Psoas muscle (tissue), 8 donors: ENCODE data around the gene MOB1B. TPM values are rescaled to one million over a fixed set of nuclear protein-coding genes. Genes with fewer than 3 reads are reported as not detected.
"Not testable (repeated sequence)": the region's sequence is repeated elsewhere in the genome, so short reads cannot be mapped to it uniquely, and the experiment has no call there.

Experiments
- ATAC-seq, 4 donors: fragments of 200-7000 bp; cut with Tn5 transposase; one replicate each; pipeline ENCODE4 v1.9.1; 2020; ENCODE audit warnings: moderate library complexity in 3 of 4, mild to moderate bottlenecking in 2 of 4
- DNase-seq, 2 donors: peaks; one replicate each; pipeline ENCODE4 v3.0.0-alpha.2; 2020
- H3K27ac ChIP-seq: fragments of 200-600 bp; one replicate; pipeline ENCODE4 v1.8.0; 2022
- H3K27me3 ChIP-seq, 3 donors: fragments of 200-600 bp in 1 of 3; one replicate each; pipeline versions ENCODE4 v1.6.1 to v1.8.0; 2013 to 2022; ENCODE audit warnings: low read length in 2 of 3, mild to moderate bottlenecking in 2 of 3, moderate library complexity in 1 of 3; ENCODE audit not compliant: insufficient read depth in 3 of 3
- H3K36me3 ChIP-seq, 2 donors: fragments of 200-600 bp in 1 of 2; one replicate each; pipeline versions ENCODE4 v1.6.1 to v1.8.0; 2013 to 2022; ENCODE audit warnings: low read depth in 1 of 2, mild to moderate bottlenecking in 1 of 2, moderate library complexity in 1 of 2; ENCODE audit not compliant: insufficient read depth in 1 of 2
- H3K4me1 ChIP-seq: fragments of 200-600 bp; one replicate; pipeline ENCODE4 v1.8.0; 2022
- H3K4me3 ChIP-seq: fragments of 200-600 bp; one replicate; pipeline ENCODE4 v1.8.0; 2022; ENCODE audit warnings: mild to moderate bottlenecking
- H3K9me3 ChIP-seq: fragments of 200-600 bp; one replicate; pipeline ENCODE4 v1.8.0; 2022
- WGBS, 3 donors: extraction: QIAGEN DNeasy Blood & Tissue Kit; methylation state at CpG; one replicate each; pipeline versions ENCODE4 v1.1.6 to v1.1.7; 2013; 5-methylcytosine and 5-hydroxymethylcytosine counted together
- intact Hi-C, 2 donors: fragments of 100-400 bp; cut with DNase I; formaldehyde crosslinking; loops; one replicate each; pipeline versions ENCODE4 v1.11.0 to v1.14.2; 2022
- polyA plus RNA-seq, 3 donors: library from polyadenylated mRNA; stranded (reverse); fragments of 200-250 nt; gene quantifications; one replicate each; pipeline ENCODE4 v1.2.3, GENCODE V29; 2013
- total RNA-seq, 4 donors: library from RNA; stranded (reverse); fragmentation: NEBNext Ultra II Directional in 2 of 4; extraction: Animal tissue kit (Norgen Biotek cat#: 25700) in 2 of 4; gene quantifications; one replicate each; pipeline versions ENCODE4 v1.2.1 to v1.2.4, GENCODE V29; 2021 to 2023
- TF ChIP-seq, protein P1 (sequence below): fragments of 200-600 bp; IDR thresholded peaks from one replicate; pipeline ENCODE4 v1.8.0; 2022; ENCODE audit warnings: antibody characterized with exemption
- donor health status: healthy with polysubstance abuse.
- donor health status: DM: no; HTN: no; CAD: no; lungs with moderate emphysema.
- donor health status: Bipolar disorder and iron deficiency.
- donor health status: healthy.
- donor health status: DM: yes; HTN: yes; CAD: no.
- donor health status: DM: no; HTN: no; CAD: no.
- donor health status: DM: no; HTN: no; CAD: no.
- donor health status: DM: yes; HTN: yes; CAD: no.

The MOB1B gene
- total and polyA plus RNA-seq, 7 donors: 2.8 to 22.3 (median 9.8) TPM

DNA sequence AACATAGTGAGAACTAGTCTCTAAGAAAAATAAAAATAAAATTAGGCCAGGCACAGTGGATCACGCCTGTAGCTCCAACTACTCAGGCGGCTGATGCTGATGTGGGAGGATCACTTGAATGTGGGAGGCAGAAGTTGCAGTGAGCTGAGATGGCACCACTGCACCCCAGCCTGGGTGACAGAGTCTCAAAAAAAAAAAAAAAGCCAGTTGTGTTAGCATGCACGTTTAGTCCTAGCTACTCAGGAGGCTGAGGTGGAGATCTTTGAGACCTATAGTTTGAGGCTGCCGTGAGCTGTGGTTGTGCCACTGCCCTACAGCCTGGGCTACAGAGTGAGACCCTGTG, 93.8 kb downstream of the MOB1B start:
- H3K4me3 ChIP-seq: no peak overlapping the region
- H3K4me1 ChIP-seq: peaks cover 26% of the 10 kb centered on the region
- peaks cover 0 to 11% of the 10 kb centered on the region in 2 donors for H3K36me3 ChIP-seq
- H3K27ac ChIP-seq: no peak overlapping the region
- intact Hi-C loops: loop anchor here (10.0 kb wide), 2 partner anchors 161 to 291 kb away; partner anchors contain the start of gene GRSF1 (in 1 of the 2)
- WGBS, 3 donors: 66 to 75% (median 74%) methylated on average over 4 of the region's 4 CpGs
- no peaks in the 10 kb centered on the region for H3K27me3 ChIP-seq
- DNase-seq: no peak
- no peaks in the 10 kb centered on the region for H3K9me3 ChIP-seq
- ATAC-seq: no peak
- TF ChIP-seq, protein P1, sequence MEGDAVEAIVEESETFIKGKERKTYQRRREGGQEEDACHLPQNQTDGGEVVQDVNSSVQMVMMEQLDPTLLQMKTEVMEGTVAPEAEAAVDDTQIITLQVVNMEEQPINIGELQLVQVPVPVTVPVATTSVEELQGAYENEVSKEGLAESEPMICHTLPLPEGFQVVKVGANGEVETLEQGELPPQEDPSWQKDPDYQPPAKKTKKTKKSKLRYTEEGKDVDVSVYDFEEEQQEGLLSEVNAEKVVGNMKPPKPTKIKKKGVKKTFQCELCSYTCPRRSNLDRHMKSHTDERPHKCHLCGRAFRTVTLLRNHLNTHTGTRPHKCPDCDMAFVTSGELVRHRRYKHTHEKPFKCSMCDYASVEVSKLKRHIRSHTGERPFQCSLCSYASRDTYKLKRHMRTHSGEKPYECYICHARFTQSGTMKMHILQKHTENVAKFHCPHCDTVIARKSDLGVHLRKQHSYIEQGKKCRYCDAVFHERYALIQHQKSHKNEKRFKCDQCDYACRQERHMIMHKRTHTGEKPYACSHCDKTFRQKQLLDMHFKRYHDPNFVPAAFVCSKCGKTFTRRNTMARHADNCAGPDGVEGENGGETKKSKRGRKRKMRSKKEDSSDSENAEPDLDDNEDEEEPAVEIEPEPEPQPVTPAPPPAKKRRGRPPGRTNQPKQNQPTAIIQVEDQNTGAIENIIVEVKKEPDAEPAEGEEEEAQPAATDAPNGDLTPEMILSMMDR: no peak

DNA sequence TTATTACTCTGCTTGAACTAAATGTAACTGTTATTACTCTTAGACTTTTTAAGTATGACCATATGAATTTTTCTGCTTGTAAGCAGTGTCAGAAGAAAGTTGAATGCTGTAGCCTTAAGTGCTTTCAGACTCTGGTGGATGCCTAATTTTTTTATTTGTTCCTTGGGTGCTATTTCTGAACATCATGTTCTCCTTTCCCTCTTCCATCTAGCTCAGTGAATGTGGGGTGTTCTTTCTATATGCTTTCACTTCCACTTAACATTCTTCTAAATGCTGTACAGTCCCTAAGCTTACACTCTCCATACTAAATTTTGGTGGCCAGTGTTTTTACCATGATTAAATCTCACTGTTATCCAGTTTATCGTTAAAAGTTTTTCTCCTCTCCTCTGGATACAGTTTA, 94.9 kb downstream of the MOB1B start:
- Histone ChIP-seq H3K27me3 (no peaks in the 10 kb centered on the region), H3K36me3 (peaks cover 0 to 11% of the 10 kb centered on the region in 2 donors), H3K27ac (no peak overlapping the region), H3K4me1 (peaks cover 26% of the 10 kb centered on the region), H3K9me3 (no peaks in the 10 kb centered on the region), H3K4me3 (no peak overlapping the region)
- no peak for DNase-seq
- intact Hi-C loops: loop anchor here (10.0 kb wide), 2 partner anchors 162 to 292 kb away; partner anchors contain the start of gene GRSF1 (in 1 of the 2)
- ATAC-seq: no peak
- TF ChIP-seq, protein P1: no peak
- 75 to 85% (median 83%) methylated on average over 1 of the region's 1 CpG for WGBS, 3 donors

DNA sequence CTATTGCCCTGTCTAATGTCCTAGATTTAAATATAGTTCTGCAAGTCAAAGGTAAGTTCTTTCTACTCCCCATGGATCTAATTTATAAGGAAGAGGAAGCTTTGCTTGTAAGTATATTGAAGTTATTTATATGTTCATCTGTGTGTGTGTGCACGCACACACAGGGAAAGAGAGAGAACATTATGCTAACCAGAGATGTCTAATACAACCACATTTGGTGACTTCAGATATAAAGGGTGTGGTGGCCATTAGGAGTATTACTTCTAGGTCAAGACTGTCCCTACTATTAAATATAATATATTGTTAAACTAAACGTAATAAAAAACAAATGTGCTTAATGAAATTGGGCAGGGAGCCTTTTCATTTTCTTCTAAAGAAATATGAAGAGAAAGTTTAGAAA, 95.4 kb downstream of the MOB1B start:
- intact Hi-C loops: loop anchor here (10.0 kb wide), 2 partner anchors 163 to 293 kb away; partner anchors contain the start of gene GRSF1 (in 1 of the 2)
- Histone ChIP-seq H3K4me3 (no peak overlapping the region), H3K4me1 (peaks cover 22% of the 10 kb centered on the region), H3K36me3 (peaks cover 0 to 11% of the 10 kb centered on the region in 2 donors), H3K27ac (no peak overlapping the region), H3K27me3 (no peaks in the 10 kb centered on the region), H3K9me3 (no peaks in the 10 kb centered on the region)
- TF ChIP-seq, protein P1: no peak
- ATAC-seq: no peak
- WGBS, 3 donors: 60 to 70% (median 63%) methylated on average over 2 of the region's 2 CpGs
- no peak for DNase-seq

DNA sequence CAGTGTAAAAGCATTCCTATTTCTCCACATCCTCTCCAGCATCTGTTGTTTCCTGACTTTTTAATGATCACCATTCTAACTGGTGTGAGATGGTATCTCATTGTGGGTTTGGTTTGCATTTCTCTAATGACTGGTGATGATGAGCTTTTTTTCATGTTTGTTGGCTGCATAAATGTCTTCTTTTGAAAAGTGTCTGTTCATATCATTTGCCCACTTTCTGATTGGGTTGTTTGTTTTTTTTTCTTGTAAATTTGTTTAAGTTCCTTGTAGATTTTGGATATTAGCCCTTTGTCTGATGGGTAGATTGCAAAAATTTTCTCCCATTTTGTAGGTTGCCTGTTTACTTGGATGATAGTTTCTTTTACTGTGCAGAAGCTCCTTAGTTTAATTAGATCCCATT, 97.5 kb downstream of the MOB1B start:
- H3K4me3 ChIP-seq: not testable (repeated sequence)

DNA sequence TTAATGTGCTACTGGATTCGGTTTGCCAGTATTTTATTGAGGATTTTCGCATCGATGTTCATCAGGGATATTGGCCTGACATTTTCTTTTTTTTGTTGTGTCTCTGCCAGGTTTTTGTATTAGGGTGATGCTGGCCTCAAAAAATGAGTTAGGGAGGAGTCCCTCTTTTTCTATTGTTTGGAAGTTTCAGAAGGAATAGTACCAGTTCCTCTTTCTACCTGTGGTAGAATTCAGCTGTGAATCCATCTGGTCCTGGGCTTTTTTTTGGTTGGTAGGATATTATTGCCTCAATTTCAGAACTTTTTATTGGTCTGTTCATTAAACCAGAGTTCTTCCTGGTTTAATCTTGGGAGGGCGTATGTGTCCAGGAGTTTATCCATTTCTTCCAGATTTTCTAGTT, 99.2 kb downstream of the MOB1B start:
- H3K4me3 ChIP-seq, intact Hi-C loops: not testable (repeated sequence)

More for the DNA sequence above, 97.5 kb downstream of the MOB1B start:
- not testable (repeated sequence) for DNase-seq, ATAC-seq, H3K27me3 ChIP-seq, H3K27ac ChIP-seq, H3K9me3 ChIP-seq
- H3K4me1 ChIP-seq: peaks cover 13% of the 10 kb centered on the region
- intact Hi-C loops: loop anchor here (10.0 kb wide), 2 partner anchors 165 to 295 kb away; partner anchors contain the start of gene GRSF1 (in 1 of the 2)
- peaks cover 0 to 11% of the 10 kb centered on the region in 2 donors for H3K36me3 ChIP-seq

More for the DNA sequence above, 99.2 kb downstream of the MOB1B start:
- 94 to 98% (median 96%) methylated on average over 4 of the region's 4 CpGs for WGBS, 3 donors
- H3K4me1 ChIP-seq, H3K27me3 ChIP-seq, DNase-seq, H3K9me3 ChIP-seq, H3K27ac ChIP-seq, ATAC-seq: not testable (repeated sequence)
- H3K36me3 ChIP-seq: peaks cover 0 to 11% of the 10 kb centered on the region in 2 donors
